ENCODE measurements around the gene PGD.

PGD gene

DNA sequence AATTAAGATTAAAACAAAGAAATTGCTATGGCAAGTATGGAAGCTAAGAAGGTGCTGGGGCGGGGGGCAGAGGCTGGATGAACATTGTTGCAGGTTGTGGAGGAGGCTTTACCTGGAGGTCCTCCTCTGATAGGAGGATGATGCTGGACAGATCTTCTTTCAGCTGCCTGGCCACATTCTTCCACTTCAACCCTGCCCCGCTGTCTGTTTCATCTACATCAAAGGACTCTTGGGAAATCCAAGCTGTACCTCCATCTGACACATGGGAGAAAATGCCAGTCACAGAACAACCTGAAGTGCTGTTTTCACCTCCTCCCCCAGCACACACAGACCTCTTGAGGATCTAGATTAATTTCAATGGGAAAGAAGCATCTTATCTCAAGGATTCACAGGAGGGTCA lies 68.2 kb downstream of the PGD start:
- DNase-seq (ENCODE audit: low read depth) = no peak
- TF ChIP-seq, protein P1, sequence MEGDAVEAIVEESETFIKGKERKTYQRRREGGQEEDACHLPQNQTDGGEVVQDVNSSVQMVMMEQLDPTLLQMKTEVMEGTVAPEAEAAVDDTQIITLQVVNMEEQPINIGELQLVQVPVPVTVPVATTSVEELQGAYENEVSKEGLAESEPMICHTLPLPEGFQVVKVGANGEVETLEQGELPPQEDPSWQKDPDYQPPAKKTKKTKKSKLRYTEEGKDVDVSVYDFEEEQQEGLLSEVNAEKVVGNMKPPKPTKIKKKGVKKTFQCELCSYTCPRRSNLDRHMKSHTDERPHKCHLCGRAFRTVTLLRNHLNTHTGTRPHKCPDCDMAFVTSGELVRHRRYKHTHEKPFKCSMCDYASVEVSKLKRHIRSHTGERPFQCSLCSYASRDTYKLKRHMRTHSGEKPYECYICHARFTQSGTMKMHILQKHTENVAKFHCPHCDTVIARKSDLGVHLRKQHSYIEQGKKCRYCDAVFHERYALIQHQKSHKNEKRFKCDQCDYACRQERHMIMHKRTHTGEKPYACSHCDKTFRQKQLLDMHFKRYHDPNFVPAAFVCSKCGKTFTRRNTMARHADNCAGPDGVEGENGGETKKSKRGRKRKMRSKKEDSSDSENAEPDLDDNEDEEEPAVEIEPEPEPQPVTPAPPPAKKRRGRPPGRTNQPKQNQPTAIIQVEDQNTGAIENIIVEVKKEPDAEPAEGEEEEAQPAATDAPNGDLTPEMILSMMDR (IDR thresholded peaks at IDR 0.05; ENCODE audit: low read depth, low read length) = no peak
- TF ChIP-seq POLR2A (IDR thresholded peaks at IDR 0.05; ENCODE audit: extremely low read depth, insufficient read length) (no peak), MYC (IDR thresholded peaks at IDR 0.05; ENCODE audit: low read depth, low read length) (no peak), MAX (IDR thresholded peaks at IDR 0.05; ENCODE audit: low read depth, low read length) (no peak)
- H3K4me3 ChIP-seq (ENCODE audit: low read depth, low read length) = no peak overlapping the region

DNA sequence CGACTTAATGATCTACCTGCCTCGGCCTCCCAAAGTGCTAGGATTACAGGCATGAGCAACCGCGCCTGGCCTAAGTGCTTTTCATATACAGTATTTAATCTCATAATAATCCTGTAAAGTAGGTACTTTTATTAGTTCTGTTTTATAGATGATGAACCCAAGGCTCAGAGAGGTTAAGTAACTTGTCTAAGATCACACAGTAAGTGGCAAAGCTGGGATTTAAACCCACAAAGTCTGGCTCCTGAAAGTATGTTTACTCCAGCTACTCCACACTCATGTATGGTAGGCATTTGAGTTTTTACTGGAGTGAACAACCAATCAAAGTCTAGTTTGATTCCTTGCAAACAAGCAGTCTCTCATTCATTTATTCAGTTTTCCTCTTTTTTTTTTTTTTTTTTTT lies 71.2 kb downstream of the PGD start:
- TF ChIP-seq MYC (IDR thresholded peaks at IDR 0.05; ENCODE audit: low read depth, low read length) (no peak), POLR2A (IDR thresholded peaks at IDR 0.05; ENCODE audit: extremely low read depth, insufficient read length) (no peak), MAX (IDR thresholded peaks at IDR 0.05; ENCODE audit: low read depth, low read length) (no peak)
- TF ChIP-seq, protein P1 (IDR thresholded peaks at IDR 0.05; ENCODE audit: low read depth, low read length) = no peak
- DNase-seq (ENCODE audit: low read depth) = no peak
- no peak overlapping the region for H3K4me3 ChIP-seq (ENCODE audit: low read depth, low read length)
